ENCODE results near the gene MTCL1. TPM values are rescaled to one million over a fixed set of nuclear protein-coding genes. Genes with fewer than 3 reads are reported as not detected.

Gene MTCL1
- polyA plus RNA-seq, 3 donors: not detected

GRCh38 chr18:8794934-8795280 is 89.6 kb downstream of the MTCL1 start:
- H4K20me1 ChIP-seq (ENCODE audit: insufficient read depth, low read length): no peaks in the 10 kb centered on the region
- H3K79me2 ChIP-seq (ENCODE audit: insufficient read depth, low read length): no peaks in the 10 kb centered on the region
- Mint-ChIP-seq H3K4me1 (peaks cover 9% of the 10 kb centered on the region), H3K27me3 (ENCODE audit: low read depth in 3 of 3) (peaks cover 6 to 9% (median 9%) of the 10 kb centered on the region in 3 donors), H3K9me3 (peaks cover 0 to 2% (median 0%) of the 10 kb centered on the region in 7 donors), H3K4me3 (no peak overlapping the region), H3K27ac (no peak overlapping the region), H3K36me3 (no peaks in the 10 kb centered on the region)
- no peaks in the 10 kb centered on the region for H3K9me3 ChIP-seq (replicated peaks in 1 of 2; ENCODE audit: control insufficient read depth in 1 of 2, insufficient read depth in 1 of 2, low read length in 2 of 2)
- no peak for DNase-seq
- no peaks in the 10 kb centered on the region for H3K36me3 ChIP-seq (replicated peaks in 1 of 2; ENCODE audit: control insufficient read depth in 1 of 2, insufficient read depth in 2 of 2, low read length in 2 of 2)
- no peak for TF ChIP-seq CTCF (IDR thresholded peaks at IDR 0.05)
- H3K4me1 ChIP-seq (ENCODE audit: control insufficient read depth in 1 of 2, insufficient read depth in 2 of 2, low read length in 2 of 2): no peaks in the 10 kb centered on the region
- no peak overlapping the region for H2AFZ ChIP-seq (ENCODE audit: insufficient read depth, low read depth, low read length, poor library complexity, severe bottlenecking)
- H3K4me3 ChIP-seq (replicated peaks in 1 of 3; ENCODE audit: low read depth in 2 of 3, low read length in 3 of 3): no peak overlapping the region
- H3K27me3 ChIP-seq (ENCODE audit: control insufficient read depth in 2 of 2, insufficient read depth in 2 of 2, low read length in 2 of 2): no peaks in the 10 kb centered on the region
- intact Hi-C loops (cut with micrococcal nuclease): no loop called here
- no peak overlapping the region for H3K9ac ChIP-seq (ENCODE audit: insufficient read depth, low read length, poor library complexity, severe bottlenecking)
- H3K27ac ChIP-seq (ENCODE audit: low read depth in 1 of 2, low read length in 2 of 2): no peak overlapping the region
- 100% methylated on average over 3 of the region's 7 CpGs for WGBS (ENCODE audit: insufficient coverage)
- no peak overlapping the region for H3K4me2 ChIP-seq (replicated peaks; ENCODE audit: extremely low read depth, low read length, poor library complexity, severe bottlenecking)

- Histone ChIP-seq H3K27me3 (ENCODE audit: control insufficient read depth in 2 of 2, insufficient read depth in 2 of 2, low read length in 2 of 2) (no peaks in the 10 kb centered on the region), H3K9me3 (replicated peaks in 1 of 2; ENCODE audit: control insufficient read depth in 1 of 2, insufficient read depth in 1 of 2, low read length in 2 of 2) (no peaks in the 10 kb centered on the region), H3K9ac (ENCODE audit: insufficient read depth, low read length, poor library complexity, severe bottlenecking) (no peak overlapping the region), H4K20me1 (ENCODE audit: insufficient read depth, low read length) (no peaks in the 10 kb centered on the region), H3K4me1 (ENCODE audit: control insufficient read depth in 1 of 2, insufficient read depth in 2 of 2, low read length in 2 of 2) (no peaks in the 10 kb centered on the region), H3K36me3 (replicated peaks in 1 of 2; ENCODE audit: control insufficient read depth in 1 of 2, insufficient read depth in 2 of 2, low read length in 2 of 2) (no peaks in the 10 kb centered on the region), H3K4me2 (replicated peaks; ENCODE audit: extremely low read depth, low read length, poor library complexity, severe bottlenecking) (no peak overlapping the region), H2AFZ (ENCODE audit: insufficient read depth, low read depth, low read length, poor library complexity, severe bottlenecking) (peak overlapping the region; percentile 53), H3K4me3 (replicated peaks in 1 of 3; ENCODE audit: low read depth in 2 of 3, low read length in 3 of 3) (no peak overlapping the region), H3K27ac (ENCODE audit: low read depth in 1 of 2, low read length in 2 of 2) (no peak overlapping the region), H3K79me2 (ENCODE audit: insufficient read depth, low read length) (no peaks in the 10 kb centered on the region)
- peaks cover 9% of the 10 kb centered on the region for H3K4me1 Mint-ChIP-seq
- H3K4me3 Mint-ChIP-seq: no peak overlapping the region
- intact Hi-C loops (cut with micrococcal nuclease): no loop called here
- DNase-seq: no peak
- 0% methylated on average over 1 of the region's 10 CpGs for WGBS (ENCODE audit: insufficient coverage)
- no peaks in the 10 kb centered on the region for H3K36me3 Mint-ChIP-seq
- H3K9me3 Mint-ChIP-seq: peaks cover 0 to 2% (median 0%) of the 10 kb centered on the region in 7 donors
- no peak for TF ChIP-seq CTCF (IDR thresholded peaks at IDR 0.05)
- no peak overlapping the region for H3K27ac Mint-ChIP-seq
- peaks cover 4 to 9% (median 9%) of the 10 kb centered on the region in 3 donors for H3K27me3 Mint-ChIP-seq (ENCODE audit: low read depth in 3 of 3)
These were observed 90.4 kb downstream of the MTCL1 start for GRCh38 chr18:8795586-8796325.
